Measurements from ENCODE around the gene PRKG1.

Gene PRKG1

GRCh38 chr10:51638211-51638610, 563.9 kb downstream of the PRKG1 start:
- no peak for DNase-seq
- in situ Hi-C loops (cut with MboI; ENCODE audit: low pct_unique_long_range_greater_than_20kb, low sequenced_read_pairs): no loop called here

GRCh38 chr10:51638737-51639136, 564.5 kb downstream of the PRKG1 start:
- in situ Hi-C loops (cut with MboI; ENCODE audit: low pct_unique_long_range_greater_than_20kb, low sequenced_read_pairs): no loop called here
- DNase-seq: no peak

- no peak for DNase-seq
- in situ Hi-C loops (cut with MboI; ENCODE audit: low pct_unique_long_range_greater_than_20kb, low sequenced_read_pairs): no loop called here
Measured at GRCh38 chr10:51640120-51640819, 566.0 kb downstream of the PRKG1 start.

GRCh38 chr10:51642581-51642980, 568.3 kb downstream of the PRKG1 start:
- in situ Hi-C loops (cut with MboI; ENCODE audit: low pct_unique_long_range_greater_than_20kb, low sequenced_read_pairs): no loop called here
- no peak for DNase-seq

GRCh38 chr10:51643734-51644133, 569.4 kb downstream of the PRKG1 start:
- in situ Hi-C loops (cut with MboI; ENCODE audit: low pct_unique_long_range_greater_than_20kb, low sequenced_read_pairs): no loop called here
- no peak for DNase-seq

- in situ Hi-C loops (cut with MboI; ENCODE audit: low pct_unique_long_range_greater_than_20kb, low sequenced_read_pairs): no loop called here
- DNase-seq: no peak
Measured at GRCh38 chr10:51649064-51649463, 574.8 kb downstream of the PRKG1 start.

GRCh38 chr10:51651063-51651462, 576.8 kb downstream of the PRKG1 start:
- in situ Hi-C loops (cut with MboI; ENCODE audit: low pct_unique_long_range_greater_than_20kb, low sequenced_read_pairs): no loop called here

GRCh38 chr10:51653025-51653424, 578.7 kb downstream of the PRKG1 start:
- no peak for DNase-seq
- in situ Hi-C loops (cut with MboI; ENCODE audit: low pct_unique_long_range_greater_than_20kb, low sequenced_read_pairs): no loop called here

More at GRCh38 chr10:51651063-51651462, 576.8 kb downstream of the PRKG1 start:
- no peak for DNase-seq

- in situ Hi-C loops (cut with MboI; ENCODE audit: low pct_unique_long_range_greater_than_20kb, low sequenced_read_pairs): no loop called here
- no peak for DNase-seq
Measured at GRCh38 chr10:51654918-51655317, 580.6 kb downstream of the PRKG1 start.

- in situ Hi-C loops (cut with MboI; ENCODE audit: low pct_unique_long_range_greater_than_20kb, low sequenced_read_pairs): no loop called here
- no peak for DNase-seq
Measured at GRCh38 chr10:51656503-51656902, 582.2 kb downstream of the PRKG1 start.

GRCh38 chr10:51658000-51658399, 583.7 kb downstream of the PRKG1 start:
- no peak for DNase-seq
- in situ Hi-C loops (cut with MboI; ENCODE audit: low pct_unique_long_range_greater_than_20kb, low sequenced_read_pairs): no loop called here

- in situ Hi-C loops (cut with MboI; ENCODE audit: low pct_unique_long_range_greater_than_20kb, low sequenced_read_pairs): no loop called here
- no peak for DNase-seq
Measured at GRCh38 chr10:51659344-51659743, 585.1 kb downstream of the PRKG1 start.

GRCh38 chr10:51663086-51663485, 588.8 kb downstream of the PRKG1 start:
- in situ Hi-C loops (cut with MboI; ENCODE audit: low pct_unique_long_range_greater_than_20kb, low sequenced_read_pairs): no loop called here
- no peak for DNase-seq

- in situ Hi-C loops (cut with MboI; ENCODE audit: low pct_unique_long_range_greater_than_20kb, low sequenced_read_pairs): no loop called here
- no peak for DNase-seq
Measured at GRCh38 chr10:51666456-51666855, 592.2 kb downstream of the PRKG1 start.

GRCh38 chr10:51667678-51668335, 593.5 kb downstream of the PRKG1 start:
- DNase-seq: no peak
- in situ Hi-C loops (cut with MboI; ENCODE audit: low pct_unique_long_range_greater_than_20kb, low sequenced_read_pairs): no loop called here

- DNase-seq: no peak
- in situ Hi-C loops (cut with MboI; ENCODE audit: low pct_unique_long_range_greater_than_20kb, low sequenced_read_pairs): no loop called here
Measured at GRCh38 chr10:51668336-51668689, 594.0 kb downstream of the PRKG1 start.

GRCh38 chr10:51669041-51669440, 594.8 kb downstream of the PRKG1 start:
- no peak for DNase-seq
- in situ Hi-C loops (cut with MboI; ENCODE audit: low pct_unique_long_range_greater_than_20kb, low sequenced_read_pairs): no loop called here

- DNase-seq: no peak
- in situ Hi-C loops (cut with MboI; ENCODE audit: low pct_unique_long_range_greater_than_20kb, low sequenced_read_pairs): no loop called here
Measured at GRCh38 chr10:51672039-51672535, 597.8 kb downstream of the PRKG1 start.

GRCh38 chr10:51675088-51675487, 600.8 kb downstream of the PRKG1 start:
- DNase-seq: no peak
- in situ Hi-C loops (cut with MboI; ENCODE audit: low pct_unique_long_range_greater_than_20kb, low sequenced_read_pairs): no loop called here

GRCh38 chr10:51679841-51680240, 605.6 kb downstream of the PRKG1 start:
- no peak for DNase-seq
- in situ Hi-C loops (cut with MboI; ENCODE audit: low pct_unique_long_range_greater_than_20kb, low sequenced_read_pairs): no loop called here

Measured in KBM-7 (cell line).